Liver (tissue), 9 donors: ENCODE results near the gene ATG14. TPM values are rescaled to one million over a fixed set of nuclear protein-coding genes. Genes with fewer than 3 reads are reported as not detected.

ENCODE experiments used
- DNase-seq: peaks from one replicate; pipeline ENCODE4 v3.0.0-alpha.2; 2017; ENCODE audit warnings: low spot score
- H3K27ac ChIP-seq, 2 donors: one replicate each; pipeline ENCODE4 v1.7.0; 2013; ENCODE audit warnings: inconsistent platforms in 2 of 2, low read length in 2 of 2, control low read depth in 1 of 2, low read depth in 1 of 2, mild to moderate bottlenecking in 1 of 2
- H3K27me3 ChIP-seq, 4 donors: one replicate each; pipeline versions ENCODE4 v1.6.1 to v1.7.0; 2013; ENCODE audit warnings: low read length in 3 of 4, inconsistent platforms in 1 of 4, mild to moderate bottlenecking in 1 of 4, moderate library complexity in 1 of 4; ENCODE audit not compliant: control insufficient read depth in 4 of 4, insufficient read depth in 4 of 4
- H3K36me3 ChIP-seq, 4 donors: one replicate each; pipeline versions ENCODE4 v1.6.1 to v1.7.0; 2013; ENCODE audit warnings: low read length in 3 of 4, mild to moderate bottlenecking in 3 of 4, low read depth in 1 of 4, moderate library complexity in 1 of 4; ENCODE audit not compliant: control insufficient read depth in 4 of 4, insufficient read depth in 3 of 4
- H3K4me1 ChIP-seq, 4 donors: one replicate each; pipeline versions ENCODE4 v1.6.1 to v1.7.0; 2013; ENCODE audit warnings: low read length in 3 of 4, mild to moderate bottlenecking in 3 of 4, moderate library complexity in 1 of 4; ENCODE audit not compliant: control insufficient read depth in 4 of 4, insufficient read depth in 4 of 4
- H3K4me3 ChIP-seq, 3 donors: one replicate each; pipeline versions ENCODE4 v1.6.1 to v1.7.0; 2013; ENCODE audit warnings: low read length in 3 of 3, control low read depth in 1 of 3, low read depth in 1 of 3, mild to moderate bottlenecking in 1 of 3
- H3K9ac ChIP-seq, 2 donors: one replicate each; pipeline ENCODE4 v1.7.0; 2013; ENCODE audit warnings: low read length in 2 of 2, mild to moderate bottlenecking in 2 of 2, moderate library complexity in 2 of 2, control low read depth in 1 of 2, low read depth in 1 of 2
- H3K9me3 ChIP-seq, 4 donors: one replicate each; pipeline versions ENCODE4 v1.6.1 to v1.7.0; 2013; ENCODE audit warnings: low read length in 3 of 4; ENCODE audit not compliant: control insufficient read depth in 4 of 4
- EGR1 ChIP-seq, 2 donors: IDR thresholded peaks; 2 replicates each; pipeline ENCODE4 v1.6.1; 2016 to 2018; ENCODE audit warnings: antibody characterized with exemption in 2 of 2, low read depth in 2 of 2
- FOXA1 ChIP-seq: IDR thresholded peaks from 2 replicates; pipeline ENCODE4 v1.6.1; 2016; ENCODE audit warnings: antibody characterized with exemption
- FOXA2 ChIP-seq: IDR thresholded peaks from 2 replicates; pipeline ENCODE4 v1.6.1; 2016; ENCODE audit warnings: antibody characterized with exemption
- GABPA ChIP-seq, 2 donors: IDR thresholded peaks in 1 of 2; conservative IDR thresholded peaks in 1 of 2; 2 replicates each; pipeline ENCODE4 v1.6.1; 2016; ENCODE audit warnings: antibody characterized with exemption in 2 of 2, mild to moderate bottlenecking in 1 of 2, moderate library complexity in 1 of 2
- HNF4A ChIP-seq, 2 donors: conservative IDR thresholded peaks; 2 replicates each; pipeline ENCODE4 v1.6.1; 2016; ENCODE audit warnings: antibody characterized with exemption in 2 of 2, mild to moderate bottlenecking in 2 of 2
- HNF4G ChIP-seq: IDR thresholded peaks from 2 replicates; pipeline ENCODE4 v1.6.1; 2016; ENCODE audit warnings: antibody characterized with exemption
- JUND ChIP-seq, 2 donors: IDR thresholded peaks; 2 replicates each; pipeline ENCODE4 v1.6.1; 2016; ENCODE audit warnings: antibody characterized with exemption in 2 of 2
- NR2F2 ChIP-seq: IDR thresholded peaks from 2 replicates; pipeline ENCODE4 v1.6.1; 2016; ENCODE audit warnings: antibody characterized with exemption
- RAD21 ChIP-seq, 2 donors: IDR thresholded peaks; 2 replicates each; pipeline ENCODE4 v1.6.1; 2016; ENCODE audit warnings: antibody characterized with exemption in 2 of 2, mild to moderate bottlenecking in 2 of 2
- RXRA ChIP-seq, 2 donors: IDR thresholded peaks; 2 replicates each; pipeline ENCODE4 v1.6.1; 2017 to 2018; ENCODE audit warnings: antibody characterized with exemption in 2 of 2, mild to moderate bottlenecking in 1 of 2
- SP1 ChIP-seq: IDR thresholded peaks from 2 replicates; pipeline ENCODE4 v1.6.1; 2018; ENCODE audit warnings: antibody characterized with exemption, mild to moderate bottlenecking
- TAF1 ChIP-seq: conservative IDR thresholded peaks from 2 replicates; pipeline ENCODE4 v1.6.1; 2016; ENCODE audit warnings: antibody characterized with exemption, mild to moderate bottlenecking
- WGBS: extraction: QIAGEN DNeasy Blood & Tissue Kit; methylation state at CpG from one replicate; pipeline ENCODE4 v1.1.7; 2013; 5-methylcytosine and 5-hydroxymethylcytosine counted together
- polyA plus RNA-seq, 2 donors: library from polyadenylated mRNA; stranded (reverse) in 1 of 2; unstranded in 1 of 2; fragments of 200-250 nt in 1 of 2; fragments of >200 nt in 1 of 2; fragmentation: Nextera tagmentation in 1 of 2; extraction: Ambion mirVana in 1 of 2; gene quantifications; one replicate each; pipeline versions ENCODE4 v1.2.1 to v1.2.3, GENCODE V29; 2013 to 2015
- total RNA-seq, 2 donors: library from RNA; depleted of rRNA; stranded (reverse); fragments of >200 nt; gene quantifications; one replicate each; pipeline ENCODE4 v1.2.3, GENCODE V29; 2014
- TF ChIP-seq, protein P1 (sequence below): IDR thresholded peaks from 2 replicates; pipeline ENCODE4 v1.6.1; 2016; ENCODE audit warnings: antibody characterized with exemption, mild to moderate bottlenecking
- TF ChIP-seq, protein P2 (sequence below): IDR thresholded peaks from 2 replicates; pipeline ENCODE4 v1.6.1; 2016; ENCODE audit warnings: antibody characterized with exemption
- TF ChIP-seq, protein P3 (sequence below): fragments of 150-350 bp; IDR thresholded peaks from 2 replicates; pipeline ENCODE4 v1.5.1; 2017; ENCODE audit warnings: improper control_type of control experiment, low read depth, low read length; ENCODE audit not compliant: missing input control
- TF ChIP-seq, protein P4 (sequence below): IDR thresholded peaks from 2 replicates; pipeline ENCODE4 v1.6.1; 2016; ENCODE audit warnings: antibody characterized with exemption
- TF ChIP-seq, protein P5 (sequence below): IDR thresholded peaks from 2 replicates; pipeline ENCODE4 v1.6.1; 2016; ENCODE audit warnings: antibody characterized with exemption
- donor health status: healthy.
- donor health status: healthy.
- donor health status: healthy.
- donor health status: healthy.
- donor health status: healthy.

Gene ATG14
- total and polyA plus RNA-seq, 4 donors = 1.9 to 16.0 (median 4.4) TPM

DNA sequence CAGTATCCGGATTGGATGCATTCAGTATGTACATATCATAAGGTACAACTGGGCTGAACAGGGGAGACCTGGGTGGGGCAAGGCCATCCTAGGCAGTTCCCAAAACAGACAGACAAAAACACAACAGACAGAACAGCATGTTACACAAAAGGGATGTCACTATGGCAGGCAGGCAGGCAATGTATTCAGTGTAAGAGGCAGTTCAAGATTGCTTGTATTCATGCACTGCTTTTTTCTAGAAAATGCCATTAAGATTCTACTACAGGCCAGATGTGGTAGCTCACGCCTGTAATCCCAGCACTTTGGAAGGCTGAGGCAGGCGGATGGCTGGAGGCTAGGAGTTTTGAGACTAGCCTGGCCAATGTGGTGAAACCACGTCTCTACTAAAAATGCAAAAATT lies 25.3 kb upstream of the ATG14 start:
- Histone ChIP-seq H3K9me3 (peaks cover 0 to 4% (median 0%) of the 10 kb centered on the region in 4 donors), H3K4me3 (no peak overlapping the region), H3K4me1 (no peaks in the 10 kb centered on the region), H3K36me3 (no peaks in the 10 kb centered on the region), H3K27me3 (no peaks in the 10 kb centered on the region), H3K9ac (no peak overlapping the region), H3K27ac (no peak overlapping the region)
- DNase-seq = no peak
- TF ChIP-seq GABPA (IDR thresholded peaks at IDR 0.05 in 1 of 2, conservative IDR thresholded peaks at IDR 0.05 in 1 of 2) (no peak), NR2F2 (no peak), TAF1 (no peak), SP1 (no peak), JUND (IDR thresholded peaks at IDR 0.05) (no peak), FOXA2 (no peak), RAD21 (IDR thresholded peaks at IDR 0.05) (no peak), RXRA (IDR thresholded peaks at IDR 0.05) (no peak), HNF4G (no peak), FOXA1 (no peak), HNF4A (conservative IDR thresholded peaks at IDR 0.05) (no peak), EGR1 (IDR thresholded peaks at IDR 0.05; ENCODE audit: low read depth in 2 of 2) (no peak)
- TF ChIP-seq, protein P1, sequence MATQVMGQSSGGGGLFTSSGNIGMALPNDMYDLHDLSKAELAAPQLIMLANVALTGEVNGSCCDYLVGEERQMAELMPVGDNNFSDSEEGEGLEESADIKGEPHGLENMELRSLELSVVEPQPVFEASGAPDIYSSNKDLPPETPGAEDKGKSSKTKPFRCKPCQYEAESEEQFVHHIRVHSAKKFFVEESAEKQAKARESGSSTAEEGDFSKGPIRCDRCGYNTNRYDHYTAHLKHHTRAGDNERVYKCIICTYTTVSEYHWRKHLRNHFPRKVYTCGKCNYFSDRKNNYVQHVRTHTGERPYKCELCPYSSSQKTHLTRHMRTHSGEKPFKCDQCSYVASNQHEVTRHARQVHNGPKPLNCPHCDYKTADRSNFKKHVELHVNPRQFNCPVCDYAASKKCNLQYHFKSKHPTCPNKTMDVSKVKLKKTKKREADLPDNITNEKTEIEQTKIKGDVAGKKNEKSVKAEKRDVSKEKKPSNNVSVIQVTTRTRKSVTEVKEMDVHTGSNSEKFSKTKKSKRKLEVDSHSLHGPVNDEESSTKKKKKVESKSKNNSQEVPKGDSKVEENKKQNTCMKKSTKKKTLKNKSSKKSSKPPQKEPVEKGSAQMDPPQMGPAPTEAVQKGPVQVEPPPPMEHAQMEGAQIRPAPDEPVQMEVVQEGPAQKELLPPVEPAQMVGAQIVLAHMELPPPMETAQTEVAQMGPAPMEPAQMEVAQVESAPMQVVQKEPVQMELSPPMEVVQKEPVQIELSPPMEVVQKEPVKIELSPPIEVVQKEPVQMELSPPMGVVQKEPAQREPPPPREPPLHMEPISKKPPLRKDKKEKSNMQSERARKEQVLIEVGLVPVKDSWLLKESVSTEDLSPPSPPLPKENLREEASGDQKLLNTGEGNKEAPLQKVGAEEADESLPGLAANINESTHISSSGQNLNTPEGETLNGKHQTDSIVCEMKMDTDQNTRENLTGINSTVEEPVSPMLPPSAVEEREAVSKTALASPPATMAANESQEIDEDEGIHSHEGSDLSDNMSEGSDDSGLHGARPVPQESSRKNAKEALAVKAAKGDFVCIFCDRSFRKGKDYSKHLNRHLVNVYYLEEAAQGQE = no peak
- TF ChIP-seq, protein P2, sequence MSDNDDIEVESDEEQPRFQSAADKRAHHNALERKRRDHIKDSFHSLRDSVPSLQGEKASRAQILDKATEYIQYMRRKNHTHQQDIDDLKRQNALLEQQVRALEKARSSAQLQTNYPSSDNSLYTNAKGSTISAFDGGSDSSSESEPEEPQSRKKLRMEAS = no peak
- TF ChIP-seq, protein P3, sequence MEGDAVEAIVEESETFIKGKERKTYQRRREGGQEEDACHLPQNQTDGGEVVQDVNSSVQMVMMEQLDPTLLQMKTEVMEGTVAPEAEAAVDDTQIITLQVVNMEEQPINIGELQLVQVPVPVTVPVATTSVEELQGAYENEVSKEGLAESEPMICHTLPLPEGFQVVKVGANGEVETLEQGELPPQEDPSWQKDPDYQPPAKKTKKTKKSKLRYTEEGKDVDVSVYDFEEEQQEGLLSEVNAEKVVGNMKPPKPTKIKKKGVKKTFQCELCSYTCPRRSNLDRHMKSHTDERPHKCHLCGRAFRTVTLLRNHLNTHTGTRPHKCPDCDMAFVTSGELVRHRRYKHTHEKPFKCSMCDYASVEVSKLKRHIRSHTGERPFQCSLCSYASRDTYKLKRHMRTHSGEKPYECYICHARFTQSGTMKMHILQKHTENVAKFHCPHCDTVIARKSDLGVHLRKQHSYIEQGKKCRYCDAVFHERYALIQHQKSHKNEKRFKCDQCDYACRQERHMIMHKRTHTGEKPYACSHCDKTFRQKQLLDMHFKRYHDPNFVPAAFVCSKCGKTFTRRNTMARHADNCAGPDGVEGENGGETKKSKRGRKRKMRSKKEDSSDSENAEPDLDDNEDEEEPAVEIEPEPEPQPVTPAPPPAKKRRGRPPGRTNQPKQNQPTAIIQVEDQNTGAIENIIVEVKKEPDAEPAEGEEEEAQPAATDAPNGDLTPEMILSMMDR = no peak
- TF ChIP-seq, protein P4, sequence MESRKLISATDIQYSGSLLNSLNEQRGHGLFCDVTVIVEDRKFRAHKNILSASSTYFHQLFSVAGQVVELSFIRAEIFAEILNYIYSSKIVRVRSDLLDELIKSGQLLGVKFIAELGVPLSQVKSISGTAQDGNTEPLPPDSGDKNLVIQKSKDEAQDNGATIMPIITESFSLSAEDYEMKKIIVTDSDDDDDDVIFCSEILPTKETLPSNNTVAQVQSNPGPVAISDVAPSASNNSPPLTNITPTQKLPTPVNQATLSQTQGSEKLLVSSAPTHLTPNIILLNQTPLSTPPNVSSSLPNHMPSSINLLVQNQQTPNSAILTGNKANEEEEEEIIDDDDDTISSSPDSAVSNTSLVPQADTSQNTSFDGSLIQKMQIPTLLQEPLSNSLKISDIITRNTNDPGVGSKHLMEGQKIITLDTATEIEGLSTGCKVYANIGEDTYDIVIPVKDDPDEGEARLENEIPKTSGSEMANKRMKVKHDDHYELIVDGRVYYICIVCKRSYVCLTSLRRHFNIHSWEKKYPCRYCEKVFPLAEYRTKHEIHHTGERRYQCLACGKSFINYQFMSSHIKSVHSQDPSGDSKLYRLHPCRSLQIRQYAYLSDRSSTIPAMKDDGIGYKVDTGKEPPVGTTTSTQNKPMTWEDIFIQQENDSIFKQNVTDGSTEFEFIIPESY = no peak
- TF ChIP-seq, protein P5, sequence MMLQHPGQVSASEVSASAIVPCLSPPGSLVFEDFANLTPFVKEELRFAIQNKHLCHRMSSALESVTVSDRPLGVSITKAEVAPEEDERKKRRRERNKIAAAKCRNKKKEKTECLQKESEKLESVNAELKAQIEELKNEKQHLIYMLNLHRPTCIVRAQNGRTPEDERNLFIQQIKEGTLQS = no peak
- WGBS = 89% methylated on average over 4 of the region's 4 CpGs

DNA sequence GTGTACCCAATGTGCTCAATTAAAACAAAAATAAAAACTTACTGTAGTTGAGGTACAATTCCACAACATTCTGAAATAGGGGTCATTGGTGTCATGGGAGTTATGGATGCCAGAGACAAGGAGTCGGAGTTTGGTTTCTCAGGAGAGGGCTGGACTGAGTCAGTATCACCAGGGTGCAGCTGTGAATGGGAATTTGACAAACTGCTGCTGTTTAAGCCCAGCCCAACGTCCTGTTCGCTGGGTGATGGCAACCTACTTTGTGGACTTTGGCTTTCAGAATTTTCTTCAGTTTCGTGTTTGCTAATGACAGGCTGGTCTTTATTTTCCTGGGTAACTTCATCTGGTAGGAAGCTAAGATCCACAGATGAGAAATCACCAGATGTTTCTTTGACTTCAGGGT lies 24.9 kb upstream of the ATG14 start:
- Histone ChIP-seq H3K36me3 (no peaks in the 10 kb centered on the region), H3K27me3 (no peaks in the 10 kb centered on the region), H3K4me1 (no peaks in the 10 kb centered on the region), H3K27ac (no peak overlapping the region), H3K9ac (no peak overlapping the region), H3K4me3 (no peak overlapping the region), H3K9me3 (peaks cover 0 to 4% (median 0%) of the 10 kb centered on the region in 4 donors)
- WGBS = 43% methylated on average over 4 of the region's 4 CpGs
- no peak for DNase-seq
- no peak for TF ChIP-seq EGR1 (IDR thresholded peaks at IDR 0.05; ENCODE audit: low read depth in 2 of 2)
